ENCODE results near the gene NUDC. TPM values are rescaled to one million over a fixed set of nuclear protein-coding genes. Genes with fewer than 3 reads are reported as not detected.

Gene NUDC
- polyA plus RNA-seq, 1 of the 3 experiments (the other 2 are of a cell fraction), result 153 TPM

- no peak overlapping the region for H3K4me2 ChIP-seq
- H2AFZ ChIP-seq (ENCODE audit: low read depth), result no peak overlapping the region
- no peak overlapping the region for H3K4me3 ChIP-seq (ENCODE audit: low read depth in 2 of 2, low read length in 1 of 2)
- no peaks in the 10 kb centered on the region for H3K9me2 ChIP-seq
- peaks cover 35% of the 10 kb centered on the region for H3K79me2 ChIP-seq (ENCODE audit: insufficient read depth)
- no peak for DNase-seq
- ChIA-PET CTCF (no interaction called here), POLR2A (no interaction called here)
- peaks cover 27 to 32% of the 10 kb centered on the region in 2 experiments for H3K36me3 ChIP-seq (replicated peaks in 1 of 2; ENCODE audit: control insufficient read depth in 1 of 2, insufficient read depth in 2 of 2, low read length in 1 of 2)
- 96% methylated on average over 13 of the region's 13 CpGs for WGBS (ENCODE audit: low lambda C conversion rate)
- H4K20me1 ChIP-seq (ENCODE audit: insufficient read depth), result no peaks in the 10 kb centered on the region
- H3K4me1 ChIP-seq (ENCODE audit: control insufficient read depth in 1 of 2, insufficient read depth in 2 of 2, low read depth in 1 of 2, low read length in 1 of 2), result peaks cover 7 to 11% of the 10 kb centered on the region in 2 experiments; a peak in 3 of 4 replicates
- no peaks in the 10 kb centered on the region for H3K9me3 ChIP-seq
- H3F3A ChIP-seq (replicated peaks; ENCODE audit: insufficient read depth), result peaks cover 8% of the 10 kb centered on the region
- no peak for TF ChIP-seq PBX3 (IDR thresholded peaks at IDR 0.05)
- TF ChIP-seq REST (IDR thresholded peaks at IDR 0.05; ENCODE audit: low read depth, low read length), result no peak
- TF ChIP-seq ZBTB33 (IDR thresholded peaks at IDR 0.05; ENCODE audit: borderline replicate concordance, low read depth), result no peak
- no peak for TF ChIP-seq GATA2 (CRISPR knock-in tag; IDR thresholded peaks at IDR 0.05)
- TF ChIP-seq IRF3 (IDR thresholded peaks at IDR 0.05; ENCODE audit: low read depth, low read length), result no peak
- TF ChIP-seq RXRA (IDR thresholded peaks at IDR 0.05; ENCODE audit: borderline replicate concordance, low read depth), result no peak
- no peak for TF ChIP-seq CHD2 (IDR thresholded peaks at IDR 0.05; ENCODE audit: low read length, partially characterized antibody)
- no peak for TF ChIP-seq POLR2AphosphoS5 (IDR thresholded peaks at IDR 0.05; ENCODE audit: low read depth, low read length)
- TF ChIP-seq ELF1 (IDR thresholded peaks at IDR 0.05), result no peak
- TF ChIP-seq EP300 (IDR thresholded peaks at IDR 0.05; ENCODE audit: borderline replicate concordance in 1 of 2, low read depth in 1 of 2, low read length in 1 of 2), result no peak
- TF ChIP-seq MXI1 (IDR thresholded peaks at IDR 0.05; ENCODE audit: low read depth, low read length), result no peak
- TF ChIP-seq USF1 (IDR thresholded peaks at IDR 0.05; ENCODE audit: borderline replicate concordance, low read depth), result no peak
- no peak for TF ChIP-seq FOXM1 (IDR thresholded peaks at IDR 0.05; ENCODE audit: low read depth)
- no peaks in the 10 kb centered on the region for H3K27me3 ChIP-seq (ENCODE audit: insufficient read depth)
- H3K9ac ChIP-seq, result no peak overlapping the region
- H3K27ac ChIP-seq (ENCODE audit: low read depth in 2 of 2, low read length in 1 of 2), result no peak overlapping the region
Measured at GRCh38 chr1:26894263-26894662, 27.3 kb upstream of the NUDC start.

All from SK-N-SH (cell line).